ENCODE results near the gene STK32B. TPM values are rescaled to one million over a fixed set of nuclear protein-coding genes. Genes with fewer than 3 reads are reported as not detected.

STK32B gene
- polyA plus RNA-seq, 1 of the 3 experiments (the other 2 are of a cell fraction), result 0.20 TPM

DNA sequence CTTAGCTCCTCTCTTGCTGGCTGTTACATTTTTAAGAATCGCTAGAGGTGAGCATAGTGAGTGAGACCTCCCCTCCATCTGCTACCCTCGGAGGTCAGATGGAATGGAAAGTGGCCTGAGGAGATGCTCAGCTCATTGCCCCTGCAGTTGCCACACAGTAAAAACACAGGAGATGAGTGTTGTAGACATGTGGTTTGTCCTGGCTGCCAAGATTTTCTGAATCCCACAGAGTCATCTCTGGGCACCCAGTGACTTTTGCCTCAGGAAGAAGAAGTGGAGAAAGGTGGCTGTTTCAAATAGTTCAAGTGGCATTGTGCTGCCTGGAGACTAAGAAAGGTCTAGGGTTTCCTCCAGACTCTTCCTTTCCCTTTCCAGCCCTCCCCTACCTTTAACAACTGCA, 271.0 kb downstream of the STK32B start:
- TF ChIP-seq TCF12 (IDR thresholded peaks at IDR 0.05), result no peak
- TF ChIP-seq NRF1 (IDR thresholded peaks at IDR 0.05; ENCODE audit: low read depth, low read length), result no peak
- no peak for TF ChIP-seq NFIC (IDR thresholded peaks at IDR 0.05; ENCODE audit: borderline replicate concordance)
- TF ChIP-seq MAX (IDR thresholded peaks at IDR 0.05; ENCODE audit: low read depth), result no peak
- TF ChIP-seq RCOR1 (IDR thresholded peaks at IDR 0.05; ENCODE audit: low read length), result no peak
- H3K9me3 ChIP-seq, result no peaks in the 10 kb centered on the region
- no peaks in the 10 kb centered on the region for H3K79me2 ChIP-seq (ENCODE audit: insufficient read depth)
- no peaks in the 10 kb centered on the region for H3K36me3 ChIP-seq (replicated peaks in 1 of 2; ENCODE audit: control insufficient read depth in 1 of 2, insufficient read depth in 2 of 2, low read length in 1 of 2)
- no peak overlapping the region for H3K27ac ChIP-seq (ENCODE audit: low read depth in 2 of 2, low read length in 1 of 2)
- no peaks in the 10 kb centered on the region for H4K20me1 ChIP-seq (ENCODE audit: insufficient read depth)
- WGBS (ENCODE audit: low lambda C conversion rate), result 7% methylated on average over 2 of the region's 2 CpGs
- H2AFZ ChIP-seq (ENCODE audit: low read depth), result no peak overlapping the region
- H3K27me3 ChIP-seq (ENCODE audit: insufficient read depth), result no peaks in the 10 kb centered on the region
- no peak overlapping the region for H3K4me3 ChIP-seq (ENCODE audit: low read depth in 2 of 2, low read length in 1 of 2)
- CTCF ChIA-PET, result interaction anchor here (0.6 kb wide), 1 partner anchor 138 kb away, joined by 3 read pairs; no protein-coding TSS in a partner anchor
- H3K4me2 ChIP-seq, result no peak overlapping the region
- no peaks in the 10 kb centered on the region for H3F3A ChIP-seq (replicated peaks; ENCODE audit: insufficient read depth)
- no peak for DNase-seq
- no peaks in the 10 kb centered on the region for H3K9me2 ChIP-seq
- no peak overlapping the region for H3K9ac ChIP-seq
- H3K4me1 ChIP-seq (ENCODE audit: control insufficient read depth in 1 of 2, insufficient read depth in 2 of 2, low read depth in 1 of 2, low read length in 1 of 2), result no peaks in the 10 kb centered on the region
- POLR2A ChIA-PET, result no interaction called here

GRCh38 chr4:5330339-5330989, 279.2 kb downstream of the STK32B start:
- ChIA-PET POLR2A (no interaction called here), CTCF (no interaction called here)
- Histone ChIP-seq H3K4me3 (ENCODE audit: low read depth in 2 of 2, low read length in 1 of 2) (no peak overlapping the region), H3K4me1 (ENCODE audit: control insufficient read depth in 1 of 2, insufficient read depth in 2 of 2, low read depth in 1 of 2, low read length in 1 of 2) (no peaks in the 10 kb centered on the region), H4K20me1 (ENCODE audit: insufficient read depth) (no peaks in the 10 kb centered on the region), H3K27me3 (ENCODE audit: insufficient read depth) (no peaks in the 10 kb centered on the region), H3K9me3 (no peaks in the 10 kb centered on the region), H3K27ac (ENCODE audit: low read depth in 2 of 2, low read length in 1 of 2) (no peak overlapping the region), H3K4me2 (no peak overlapping the region), H3K79me2 (ENCODE audit: insufficient read depth) (no peaks in the 10 kb centered on the region), H3F3A (replicated peaks; ENCODE audit: insufficient read depth) (no peaks in the 10 kb centered on the region), H3K9ac (no peak overlapping the region), H2AFZ (ENCODE audit: low read depth) (no peak overlapping the region), H3K9me2 (no peaks in the 10 kb centered on the region), H3K36me3 (replicated peaks in 1 of 2; ENCODE audit: control insufficient read depth in 1 of 2, insufficient read depth in 2 of 2, low read length in 1 of 2) (no peaks in the 10 kb centered on the region)
- TF ChIP-seq RXRA (IDR thresholded peaks at IDR 0.05; ENCODE audit: borderline replicate concordance, low read depth) (no peak), RCOR1 (IDR thresholded peaks at IDR 0.05; ENCODE audit: low read length) (no peak), RAD21 (IDR thresholded peaks at IDR 0.05; ENCODE audit: low read length) (no peak), IRF3 (IDR thresholded peaks at IDR 0.05; ENCODE audit: low read depth, low read length) (no peak), JUND (IDR thresholded peaks at IDR 0.05) (no peak), MAX (IDR thresholded peaks at IDR 0.05; ENCODE audit: low read depth) (no peak), ZBTB33 (IDR thresholded peaks at IDR 0.05; ENCODE audit: borderline replicate concordance, low read depth) (no peak), CHD2 (IDR thresholded peaks at IDR 0.05; ENCODE audit: low read length, partially characterized antibody) (no peak), MEF2A (IDR thresholded peaks at IDR 0.05; ENCODE audit: borderline replicate concordance, low read depth) (no peak), CTCF (IDR thresholded peaks at IDR 0.05) (no peak), GATA2 (CRISPR knock-in tag; IDR thresholded peaks at IDR 0.05) (no peak), POLR2AphosphoS5 (IDR thresholded peaks at IDR 0.05; ENCODE audit: low read depth, low read length) (no peak), EZH2phosphoT487 (IDR thresholded peaks at IDR 0.05; ENCODE audit: borderline replicate concordance, low read depth) (no peak), YY1 (IDR thresholded peaks at IDR 0.05; ENCODE audit: low read depth) (no peak)
- TF ChIP-seq, protein P1, sequence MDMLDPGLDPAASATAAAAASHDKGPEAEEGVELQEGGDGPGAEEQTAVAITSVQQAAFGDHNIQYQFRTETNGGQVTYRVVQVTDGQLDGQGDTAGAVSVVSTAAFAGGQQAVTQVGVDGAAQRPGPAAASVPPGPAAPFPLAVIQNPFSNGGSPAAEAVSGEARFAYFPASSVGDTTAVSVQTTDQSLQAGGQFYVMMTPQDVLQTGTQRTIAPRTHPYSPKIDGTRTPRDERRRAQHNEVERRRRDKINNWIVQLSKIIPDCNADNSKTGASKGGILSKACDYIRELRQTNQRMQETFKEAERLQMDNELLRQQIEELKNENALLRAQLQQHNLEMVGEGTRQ (IDR thresholded peaks at IDR 0.05; ENCODE audit: borderline replicate concordance, low read depth, low read length), result no peak
- 8% methylated on average over 3 of the region's 3 CpGs for WGBS (ENCODE audit: low lambda C conversion rate)
- DNase-seq, result no peak

Data from SK-N-SH (cell line).